ENCODE results near the gene PRXL2A. TPM values are rescaled to one million over a fixed set of nuclear protein-coding genes. Genes with fewer than 3 reads are reported as not detected.

PRXL2A gene
- total and polyA plus RNA-seq, 2 of the 4 experiments (the other 2 are of a cell fraction), result 0.90 to 0.92 TPM

GRCh38 chr10:80380185-80380584 lies 28.2 kb upstream of the PRXL2A start:
- H2BK15ac ChIP-seq (ENCODE audit: low read depth, low read length), result no peak overlapping the region
- in situ Hi-C loops (cut with MboI; ENCODE audit: low sequenced_read_pairs), result no loop called here
- no peaks in the 10 kb centered on the region for H3K36me3 ChIP-seq (ENCODE audit: control insufficient read depth, insufficient read depth, low read length)
- no peaks in the 10 kb centered on the region for H3K9me1 ChIP-seq (ENCODE audit: insufficient read depth, low read length)
- dilution Hi-C loops (cut with HindIII; ENCODE audit: low sequenced_read_pairs, unreplicated experiment), result no loop called here
- intact Hi-C loops (cut with micrococcal nuclease), result loop anchor here (5.0 kb wide), 2 partner anchors 542 to 637 kb away; no protein-coding TSS in a partner anchor
- no TSS peak for BruUV-seq (replicated peaks)
- no peak overlapping the region for H3K4me2 ChIP-seq (ENCODE audit: low read depth, low read length)
- TF ChIP-seq POLR2A (IDR thresholded peaks at IDR 0.05; ENCODE audit: low read depth, low read length), result no peak
- H3K56ac ChIP-seq (ENCODE audit: extremely low read depth, insufficient read depth, low read length), result no peak overlapping the region
- ChIA-PET CTCF (no interaction called here), POLR2A (ENCODE audit: unreplicated experiment) (no interaction called here)
- no peaks in the 10 kb centered on the region for H3K79me1 ChIP-seq (ENCODE audit: low read depth in 1 of 2, low read length in 2 of 2)
- no peak overlapping the region for H4K5ac ChIP-seq (ENCODE audit: low read depth, low read length)
- no peaks in the 10 kb centered on the region for H3K9me3 ChIP-seq (ENCODE audit: control insufficient read depth, insufficient read depth, low read length)
- H3K4ac ChIP-seq (ENCODE audit: low read depth, low read length), result no peak overlapping the region
- no CpG with 5 or more reads among the region's 4 CpGs for WGBS, 2 experiments (ENCODE audit: extremely low coverage in 2 of 2, insufficient read length in 1 of 2)
- H3K14ac ChIP-seq (replicated peaks; ENCODE audit: low read depth, low read length), result no peak overlapping the region
- DNase-seq (no peak), ATAC-seq (ENCODE audit: low read depth) (no peak)
- H3K9ac ChIP-seq (ENCODE audit: low read depth, low read length), result no peak overlapping the region
- H4K8ac ChIP-seq (ENCODE audit: low read depth in 2 of 2, low read length in 2 of 2), result no peak overlapping the region
- H3K27ac ChIP-seq (ENCODE audit: insufficient read depth, low read length), result no peak overlapping the region
- H2BK5ac ChIP-seq (ENCODE audit: low read depth, low read length, poor library complexity, severe bottlenecking), result no peak overlapping the region
- H3K4me3 ChIP-seq (ENCODE audit: insufficient read depth, low read depth, low read length), result no peak overlapping the region
- H3K23ac ChIP-seq (ENCODE audit: low read depth, low read length), result no peak overlapping the region
- H3K18ac ChIP-seq (ENCODE audit: low read depth, low read length), result no peak overlapping the region
- no peak overlapping the region for H2AK5ac ChIP-seq (ENCODE audit: low read depth, low read length)
- H3K27me3 ChIP-seq (ENCODE audit: control insufficient read depth, insufficient read depth, low read length), result 0 out of 2 replicates have a peak, but pooled peaks cover 2% of the 10 kb centered on the region
- no peak overlapping the region for H2BK120ac ChIP-seq (ENCODE audit: low read depth, low read length)
- no peak overlapping the region for H2AK9ac ChIP-seq (replicated peaks; ENCODE audit: low read depth, low read length, poor library complexity)
- H2AFZ ChIP-seq (replicated peaks; ENCODE audit: low read length, poor library complexity), result no peak overlapping the region
- H2BK20ac ChIP-seq (ENCODE audit: low read depth, low read length), result no peak overlapping the region
- H3K4me1 ChIP-seq (ENCODE audit: control insufficient read depth, insufficient read depth, low read length), result no peaks in the 10 kb centered on the region
- H4K20me1 ChIP-seq (ENCODE audit: insufficient read depth, low read length), result no peaks in the 10 kb centered on the region
- no peak overlapping the region for H4K91ac ChIP-seq (ENCODE audit: insufficient read depth, low read depth, low read length)

Data from IMR-90 (cell line).